ENCODE measurements around the gene CACNA2D1. TPM values are rescaled to one million over a fixed set of nuclear protein-coding genes. Genes with fewer than 3 reads are reported as not detected.

CACNA2D1 gene
- total RNA-seq, 1 experiment from 2014 or later = 36.2 TPM

DNA sequence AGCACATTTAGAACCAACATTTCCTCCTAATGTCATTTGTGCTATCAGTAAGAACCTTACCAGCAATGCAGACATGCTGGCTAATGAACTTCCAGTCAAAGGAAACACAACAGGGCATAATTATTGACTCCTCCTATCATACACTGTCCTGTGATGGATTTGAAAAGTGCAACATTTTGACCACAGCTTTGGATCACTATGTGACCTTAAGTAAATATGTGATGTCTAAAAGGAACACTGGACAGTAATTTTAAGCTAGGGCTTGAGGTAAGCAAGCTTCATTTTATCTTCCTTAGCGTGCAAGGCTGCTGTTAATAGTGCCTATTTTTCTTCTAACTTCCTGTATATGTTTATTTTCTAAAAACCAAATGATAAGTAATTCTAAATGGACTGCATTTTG is 433.2 kb downstream of the CACNA2D1 start:
- H2BK20ac ChIP-seq (ENCODE audit: low read depth, low read length, poor library complexity, severe bottlenecking) = no peak overlapping the region
- H4K91ac ChIP-seq (ENCODE audit: insufficient read length, low read depth, low read length) = no peak overlapping the region
- no peak overlapping the region for H3T11ph ChIP-seq (ENCODE audit: low read length)
- TF ChIP-seq, protein P1, sequence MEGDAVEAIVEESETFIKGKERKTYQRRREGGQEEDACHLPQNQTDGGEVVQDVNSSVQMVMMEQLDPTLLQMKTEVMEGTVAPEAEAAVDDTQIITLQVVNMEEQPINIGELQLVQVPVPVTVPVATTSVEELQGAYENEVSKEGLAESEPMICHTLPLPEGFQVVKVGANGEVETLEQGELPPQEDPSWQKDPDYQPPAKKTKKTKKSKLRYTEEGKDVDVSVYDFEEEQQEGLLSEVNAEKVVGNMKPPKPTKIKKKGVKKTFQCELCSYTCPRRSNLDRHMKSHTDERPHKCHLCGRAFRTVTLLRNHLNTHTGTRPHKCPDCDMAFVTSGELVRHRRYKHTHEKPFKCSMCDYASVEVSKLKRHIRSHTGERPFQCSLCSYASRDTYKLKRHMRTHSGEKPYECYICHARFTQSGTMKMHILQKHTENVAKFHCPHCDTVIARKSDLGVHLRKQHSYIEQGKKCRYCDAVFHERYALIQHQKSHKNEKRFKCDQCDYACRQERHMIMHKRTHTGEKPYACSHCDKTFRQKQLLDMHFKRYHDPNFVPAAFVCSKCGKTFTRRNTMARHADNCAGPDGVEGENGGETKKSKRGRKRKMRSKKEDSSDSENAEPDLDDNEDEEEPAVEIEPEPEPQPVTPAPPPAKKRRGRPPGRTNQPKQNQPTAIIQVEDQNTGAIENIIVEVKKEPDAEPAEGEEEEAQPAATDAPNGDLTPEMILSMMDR (conservative IDR thresholded peaks at IDR 0.05) = no peak
- no peaks in the 10 kb centered on the region for H3K4me1 ChIP-seq (ENCODE audit: insufficient read depth, low read length)
- H3K18ac ChIP-seq (ENCODE audit: insufficient read length, low read depth, low read length) = no peak overlapping the region
- Mint-ChIP-seq H3K9me3 (no peaks in the 10 kb centered on the region), H3K27ac (no peak overlapping the region), H3K27me3 (ENCODE audit: low read depth) (no peaks in the 10 kb centered on the region), H3K4me3 (no peak overlapping the region), H3K4me1 (no peaks in the 10 kb centered on the region), H3K36me3 (ENCODE audit: insufficient read depth in 1 of 3, low read depth in 3 of 3) (peaks cover 0 to 5% (median 0%) of the 10 kb centered on the region in 3 experiments; a peak in 1 of 7 replicates)
- no peaks in the 10 kb centered on the region for H3K79me1 ChIP-seq (ENCODE audit: insufficient read depth, low read depth, low read length, poor library complexity, severe bottlenecking)
- H4K20me1 ChIP-seq (ENCODE audit: control insufficient read depth, insufficient read depth, insufficient read length) = no peaks in the 10 kb centered on the region
- H3K56ac ChIP-seq (ENCODE audit: insufficient read length, low read depth, low read length) = no peak overlapping the region
- no peak overlapping the region for H2AFZ ChIP-seq (ENCODE audit: low read length)
- no peak for DNase-seq
- no peak overlapping the region for H3K9ac ChIP-seq (ENCODE audit: extremely low read depth, insufficient read length, low read length)
- no peak overlapping the region for H3K23ac ChIP-seq (ENCODE audit: insufficient read length, low read depth, low read length)
- H2BK15ac ChIP-seq (ENCODE audit: low read depth, low read length) = no peak overlapping the region
- H2BK120ac ChIP-seq (ENCODE audit: low read depth, low read length, poor library complexity, severe bottlenecking) = no peak overlapping the region
- WGBS (ENCODE audit: extremely low coverage, insufficient read length, low lambda C conversion rate) = no CpG with 5 or more reads among the region's 1 CpG
- no peak overlapping the region for H4K5ac ChIP-seq (ENCODE audit: insufficient read length, low read depth, low read length)
- no peak overlapping the region for H3K4me2 ChIP-seq (ENCODE audit: insufficient read depth, insufficient read length, low read length)
- H3K4ac ChIP-seq (ENCODE audit: low read depth, low read length) = no peak overlapping the region
- H3K27me3 ChIP-seq (ENCODE audit: insufficient read depth, low read length) = no peaks in the 10 kb centered on the region
- H2BK5ac ChIP-seq (ENCODE audit: insufficient read length, low read length) = no peak overlapping the region
- H3K27ac ChIP-seq (ENCODE audit: insufficient read length, low read depth, low read length) = no peak overlapping the region
- H3K79me2 ChIP-seq (ENCODE audit: insufficient read depth, low read length) = no peaks in the 10 kb centered on the region
- no peak overlapping the region for H3K14ac ChIP-seq (ENCODE audit: insufficient read depth, low read length)
- H2AK5ac ChIP-seq (ENCODE audit: insufficient read length, low read length) = no peak overlapping the region
- H3K9me3 ChIP-seq (ENCODE audit: control insufficient read depth, low read depth, low read length) = no peaks in the 10 kb centered on the region
- H2BK12ac ChIP-seq (ENCODE audit: insufficient read length, low read depth, low read length) = no peak overlapping the region
- no peak overlapping the region for H4K8ac ChIP-seq (replicated peaks; ENCODE audit: insufficient read length, low read depth, low read length)
- no peaks in the 10 kb centered on the region for H3K23me2 ChIP-seq (ENCODE audit: insufficient read length, low read depth, low read length, poor library complexity, severe bottlenecking)
